GM19240 (cell line): Measurements from ENCODE around the gene UBR3.
"Not testable (repeated sequence)": the region's sequence is repeated elsewhere in the genome, so short reads cannot be mapped to it uniquely, and the experiment has no call there.

Experiments used
- DNase-seq: peaks from one replicate; pipeline ENCODE4 v3.0.0; 2011; ENCODE audit warnings: low spot score; ENCODE audit not compliant: insufficient read length

The UBR3 gene, protein sequence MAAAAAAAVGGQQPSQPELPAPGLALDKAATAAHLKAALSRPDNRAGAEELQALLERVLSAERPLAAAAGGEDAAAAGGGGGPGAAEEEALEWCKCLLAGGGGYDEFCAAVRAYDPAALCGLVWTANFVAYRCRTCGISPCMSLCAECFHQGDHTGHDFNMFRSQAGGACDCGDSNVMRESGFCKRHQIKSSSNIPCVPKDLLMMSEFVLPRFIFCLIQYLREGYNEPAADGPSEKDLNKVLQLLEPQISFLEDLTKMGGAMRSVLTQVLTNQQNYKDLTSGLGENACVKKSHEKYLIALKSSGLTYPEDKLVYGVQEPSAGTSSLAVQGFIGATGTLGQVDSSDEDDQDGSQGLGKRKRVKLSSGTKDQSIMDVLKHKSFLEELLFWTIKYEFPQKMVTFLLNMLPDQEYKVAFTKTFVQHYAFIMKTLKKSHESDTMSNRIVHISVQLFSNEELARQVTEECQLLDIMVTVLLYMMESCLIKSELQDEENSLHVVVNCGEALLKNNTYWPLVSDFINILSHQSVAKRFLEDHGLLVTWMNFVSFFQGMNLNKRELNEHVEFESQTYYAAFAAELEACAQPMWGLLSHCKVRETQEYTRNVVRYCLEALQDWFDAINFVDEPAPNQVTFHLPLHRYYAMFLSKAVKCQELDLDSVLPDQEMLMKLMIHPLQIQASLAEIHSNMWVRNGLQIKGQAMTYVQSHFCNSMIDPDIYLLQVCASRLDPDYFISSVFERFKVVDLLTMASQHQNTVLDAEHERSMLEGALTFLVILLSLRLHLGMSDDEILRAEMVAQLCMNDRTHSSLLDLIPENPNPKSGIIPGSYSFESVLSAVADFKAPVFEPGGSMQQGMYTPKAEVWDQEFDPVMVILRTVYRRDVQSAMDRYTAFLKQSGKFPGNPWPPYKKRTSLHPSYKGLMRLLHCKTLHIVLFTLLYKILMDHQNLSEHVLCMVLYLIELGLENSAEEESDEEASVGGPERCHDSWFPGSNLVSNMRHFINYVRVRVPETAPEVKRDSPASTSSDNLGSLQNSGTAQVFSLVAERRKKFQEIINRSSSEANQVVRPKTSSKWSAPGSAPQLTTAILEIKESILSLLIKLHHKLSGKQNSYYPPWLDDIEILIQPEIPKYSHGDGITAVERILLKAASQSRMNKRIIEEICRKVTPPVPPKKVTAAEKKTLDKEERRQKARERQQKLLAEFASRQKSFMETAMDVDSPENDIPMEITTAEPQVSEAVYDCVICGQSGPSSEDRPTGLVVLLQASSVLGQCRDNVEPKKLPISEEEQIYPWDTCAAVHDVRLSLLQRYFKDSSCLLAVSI (N-terminal part only)

DNA sequence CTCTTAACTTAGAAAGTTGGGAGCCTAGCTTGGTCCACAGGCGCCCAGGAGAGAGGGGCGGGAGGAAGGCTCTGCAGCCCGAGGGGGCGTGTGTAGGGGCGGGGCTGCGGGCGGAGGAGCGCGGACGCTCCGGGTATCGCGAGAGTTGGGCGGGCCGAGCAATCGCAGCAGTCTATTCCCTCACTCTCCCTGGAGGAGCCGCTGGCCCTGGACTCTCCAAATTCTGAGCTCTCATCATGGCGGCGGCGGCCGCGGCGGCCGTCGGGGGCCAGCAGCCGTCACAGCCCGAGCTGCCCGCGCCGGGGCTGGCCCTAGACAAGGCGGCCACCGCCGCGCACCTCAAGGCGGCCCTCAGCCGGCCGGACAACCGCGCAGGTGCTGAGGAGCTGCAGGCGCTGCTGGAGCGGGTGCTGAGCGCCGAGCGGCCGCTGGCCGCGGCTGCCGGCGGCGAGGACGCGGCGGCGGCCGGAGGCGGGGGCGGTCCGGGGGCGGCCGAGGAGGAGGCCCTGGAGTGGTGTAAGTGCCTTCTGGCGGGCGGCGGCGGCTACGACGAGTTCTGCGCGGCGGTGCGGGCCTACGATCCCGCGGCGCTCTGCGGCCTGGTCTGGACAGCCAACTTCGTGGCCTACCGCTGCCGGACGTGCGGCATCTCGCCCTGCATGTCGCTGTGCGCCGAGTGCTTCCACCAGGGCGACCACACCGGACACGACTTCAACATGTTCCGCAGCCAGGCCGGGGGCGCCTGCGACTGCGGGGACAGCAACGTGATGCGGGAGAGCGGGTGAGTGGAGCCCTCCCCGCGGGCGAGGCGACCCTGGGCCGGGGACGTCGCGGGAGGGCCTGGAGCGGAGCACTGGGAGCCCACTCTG is at the start of gene UBR3:
Gene UBR3 (plus strand): TSS at position 183 of the 869 bp plus-strand sequence. CDS start 54 bp downstream, at position 237.
- peak; percentile 94 for DNase-seq

DNA sequence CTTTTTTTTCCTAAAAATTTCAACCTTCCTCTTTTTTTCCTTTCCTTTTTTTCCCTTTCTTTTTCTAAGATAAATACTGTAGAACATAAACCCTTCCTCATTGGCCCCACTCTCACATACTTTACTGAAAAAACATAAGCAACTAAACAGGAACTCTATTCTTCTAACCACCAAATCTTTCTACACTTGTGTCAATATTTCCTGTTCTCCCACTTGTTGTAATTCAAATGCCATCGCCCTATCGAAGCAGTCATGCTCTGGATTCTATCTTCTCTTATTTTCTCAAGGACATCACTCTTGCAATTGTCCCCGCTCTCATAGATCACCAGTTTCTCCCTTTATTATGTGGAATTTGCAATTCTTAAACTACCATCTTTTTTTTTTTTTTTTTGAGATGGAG is 48.8 kb upstream of the UBR3 start:
- DNase-seq, result no peak

DNA sequence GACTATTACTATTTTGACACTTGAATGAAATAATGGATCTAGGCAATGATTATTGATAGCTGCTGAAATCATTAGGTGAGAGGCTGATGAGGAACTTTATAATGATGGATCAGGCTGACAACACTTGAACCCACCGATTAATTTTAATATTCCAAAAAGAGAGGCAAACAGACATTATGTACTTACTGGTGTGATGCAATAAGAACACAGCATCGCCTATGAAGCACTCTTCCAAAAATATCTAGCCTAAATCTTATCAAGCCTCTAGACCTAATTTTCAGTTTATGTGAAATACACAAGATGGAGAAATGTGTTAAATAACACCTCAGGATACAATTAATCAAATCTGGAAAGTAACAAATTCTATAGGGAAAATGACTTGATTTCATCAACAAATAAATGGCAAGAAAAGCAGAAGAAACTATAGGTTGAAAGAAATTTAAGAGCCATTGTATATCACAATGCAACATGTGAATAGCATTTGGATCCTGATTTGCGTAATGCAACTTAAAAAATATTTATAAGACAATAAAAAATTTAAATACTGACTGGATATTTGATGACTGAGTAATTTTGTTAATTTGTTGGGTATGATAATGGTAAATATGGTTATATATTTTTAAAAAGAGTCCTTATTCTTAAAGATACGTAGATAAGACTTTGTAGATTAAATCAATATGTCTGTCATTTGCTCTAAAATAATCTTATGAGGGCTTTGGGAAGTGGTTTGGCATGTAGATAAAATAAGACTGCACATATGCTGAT is 45.8 kb upstream of the UBR3 start:
- DNase-seq, result no peak

DNA sequence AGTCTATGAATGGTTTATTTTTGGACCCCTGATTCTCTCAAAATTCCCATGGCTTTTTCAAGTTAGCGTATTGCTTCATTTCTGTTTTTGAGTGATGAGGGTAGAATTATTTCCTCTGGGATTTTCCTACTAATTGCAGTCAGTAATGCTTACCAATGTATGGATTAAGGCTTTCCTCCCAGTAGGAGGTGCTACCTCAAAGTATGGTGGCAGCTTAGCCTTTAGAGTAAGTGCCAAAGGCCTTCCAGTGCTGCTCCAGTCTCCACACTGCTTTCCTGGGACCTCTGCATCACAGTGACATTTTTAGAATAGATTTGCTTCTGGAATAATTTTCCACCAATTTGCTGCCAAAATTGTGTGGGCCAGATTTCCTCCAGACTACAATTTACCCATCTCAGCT is 44.7 kb upstream of the UBR3 start:
- DNase-seq, result no peak

DNA sequence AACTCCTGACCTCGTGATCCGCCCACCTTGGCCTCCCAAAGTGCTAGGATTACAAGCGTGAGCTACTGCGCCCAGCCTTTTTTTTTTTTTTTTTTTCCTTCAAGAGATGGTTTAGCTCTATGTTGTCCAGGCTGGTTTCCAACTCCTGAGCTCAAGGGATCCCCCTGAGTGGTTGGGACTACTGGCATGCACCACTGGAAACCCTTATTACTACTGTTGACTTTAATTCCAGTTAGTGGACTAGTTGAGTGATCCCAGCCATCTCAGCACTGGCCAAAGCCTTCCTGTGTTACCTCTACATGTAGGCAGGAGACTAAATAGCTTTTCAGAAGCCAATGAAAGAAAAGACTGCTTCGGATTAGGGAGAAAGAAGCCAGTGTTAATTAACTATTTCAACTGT is 36.7 kb upstream of the UBR3 start:
- DNase-seq, result no peak

DNA sequence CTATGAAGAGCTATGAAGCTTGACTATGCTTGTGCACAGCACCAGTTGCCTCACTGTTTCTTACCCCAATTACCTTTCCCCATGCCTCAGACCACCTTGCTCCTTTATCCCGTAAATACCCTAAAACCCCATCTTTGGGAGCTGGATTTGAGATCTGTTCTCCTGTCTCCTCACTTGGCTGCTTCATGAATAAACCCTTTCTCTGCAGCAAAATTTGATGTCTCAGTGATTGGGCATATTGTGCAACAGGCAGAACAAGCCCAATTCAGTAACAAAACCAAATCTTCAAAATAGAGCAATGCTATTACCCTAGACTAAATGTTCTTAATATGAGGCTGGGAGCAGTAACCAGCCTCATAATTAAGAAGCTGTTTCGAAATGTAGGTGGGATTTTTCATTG is 32.1 kb upstream of the UBR3 start:
- no peak for DNase-seq

DNA sequence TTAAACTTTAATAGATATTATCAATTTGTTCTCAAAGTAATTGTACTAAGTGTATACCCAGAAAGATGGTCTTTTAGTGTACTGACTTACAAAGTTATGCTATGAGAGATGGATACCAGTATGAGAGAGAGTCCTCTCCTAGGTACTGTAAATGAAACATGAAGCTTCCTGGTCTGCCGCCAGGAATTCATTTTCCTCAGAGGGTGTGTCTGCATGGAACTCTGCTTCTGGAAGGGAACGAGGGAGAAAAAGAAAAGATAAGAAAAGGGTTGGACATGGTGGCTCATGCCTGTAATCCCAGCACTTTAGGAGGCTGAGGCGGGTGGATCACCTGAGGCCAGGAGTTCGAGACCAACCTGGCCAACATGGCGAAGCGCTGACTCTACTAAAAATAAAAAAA is 30.8 kb upstream of the UBR3 start:
- DNase-seq, result no peak

DNA sequence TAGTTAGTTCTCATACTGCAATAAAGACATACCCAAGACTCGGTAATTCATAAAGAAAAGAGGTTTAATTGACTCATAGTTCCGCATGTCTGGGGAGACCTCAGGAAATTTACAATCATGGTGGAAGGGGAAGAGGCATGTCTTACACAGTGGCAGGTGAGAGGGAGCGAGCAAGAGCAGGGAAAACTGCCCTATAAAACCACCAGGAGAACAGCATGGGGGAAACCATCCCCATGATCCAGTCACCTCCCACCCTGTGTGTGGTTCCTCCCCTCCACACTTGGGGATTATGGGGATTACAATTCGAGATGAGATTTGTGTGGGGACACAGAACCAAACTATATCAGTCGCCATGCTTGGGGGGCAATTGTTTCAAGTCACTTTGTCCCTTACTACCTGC is 29.7 kb upstream of the UBR3 start:
- DNase-seq, result no peak

DNA sequence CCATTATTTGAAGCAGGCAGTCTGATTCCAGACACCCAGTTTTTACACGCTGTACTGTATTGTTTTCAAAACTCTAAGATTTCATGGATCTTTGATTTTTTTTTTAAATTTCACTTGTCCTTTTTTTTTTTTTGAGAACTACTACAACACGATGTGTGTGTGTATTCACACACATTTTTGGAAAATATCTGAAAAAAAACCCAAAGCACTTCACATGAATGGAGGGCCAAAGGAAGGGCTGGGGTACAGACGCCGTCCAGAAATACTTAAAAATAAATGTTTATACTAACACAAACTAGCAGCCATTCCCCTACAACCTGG is 28.9 kb upstream of the UBR3 start:
- no peak for DNase-seq

DNA sequence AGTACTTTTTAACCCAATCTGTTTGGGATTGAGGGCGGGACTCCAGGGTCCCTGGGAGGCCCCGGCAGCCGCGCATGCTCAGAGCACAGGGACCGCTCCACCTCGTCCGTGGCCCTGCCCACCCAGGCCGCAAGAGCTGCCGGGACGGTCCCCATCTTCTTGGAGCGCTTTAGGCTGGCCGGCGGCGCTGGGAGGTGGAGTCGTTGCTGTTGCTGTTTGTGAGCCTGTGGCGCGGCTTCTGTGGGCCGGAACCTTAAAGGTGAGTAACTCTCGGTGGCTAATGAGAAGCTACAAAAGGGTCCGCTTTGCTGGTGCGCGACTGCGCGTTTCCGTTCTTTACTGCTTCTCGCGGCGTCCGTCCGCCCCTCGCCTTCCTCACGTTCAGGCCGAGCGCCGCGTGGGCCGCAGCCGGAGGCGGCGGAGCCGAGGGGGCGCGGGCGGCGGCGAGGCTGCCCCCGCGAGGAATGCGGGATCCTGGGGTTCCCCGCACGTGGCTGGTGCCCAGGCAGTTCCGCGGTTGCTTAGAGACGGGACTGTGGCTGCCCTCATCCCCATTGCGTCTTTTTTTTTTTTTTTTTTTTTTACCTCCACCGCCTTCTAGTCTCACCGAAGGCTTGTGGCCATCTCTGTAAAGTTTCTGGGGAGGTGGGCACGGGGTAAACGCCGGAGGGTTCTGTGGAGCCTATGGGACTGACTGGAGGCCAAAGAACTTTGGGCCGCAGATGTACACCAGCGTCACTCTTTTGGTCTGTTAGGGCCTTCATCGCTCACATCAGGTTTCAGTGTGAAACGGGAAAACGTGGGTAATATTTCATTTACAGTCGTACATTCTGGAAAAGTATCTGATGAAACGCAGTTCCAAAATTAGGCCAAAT is 28.3 kb upstream of the UBR3 start, which contains the start of gene SSB:
Gene SSB (plus strand): TSS at position 154 of the 875 bp plus-strand sequence. CDS start 2,090 bp downstream, outside the sequence.
- DNase-seq, result peak; percentile 88

DNA sequence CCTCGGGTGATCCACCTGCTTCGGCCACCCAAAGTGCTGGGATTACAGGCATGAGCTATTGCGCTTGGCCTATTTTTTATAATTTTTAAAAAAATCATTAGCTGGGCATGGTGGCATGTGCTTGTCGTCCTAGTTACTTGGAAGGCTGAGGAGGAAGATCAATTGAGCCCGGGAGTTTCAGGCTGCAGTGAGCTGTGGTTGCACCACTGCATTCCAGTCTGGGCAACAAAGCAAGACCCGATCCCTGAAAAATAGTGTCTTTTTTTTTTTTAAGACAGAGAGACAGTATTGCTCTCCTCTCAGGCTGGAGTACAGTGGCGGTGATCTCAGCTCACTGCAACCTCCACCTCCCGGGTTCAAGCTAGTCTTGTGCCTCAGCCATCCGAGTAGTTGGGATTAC is 23.8 kb upstream of the UBR3 start:
- no peak for DNase-seq

DNA sequence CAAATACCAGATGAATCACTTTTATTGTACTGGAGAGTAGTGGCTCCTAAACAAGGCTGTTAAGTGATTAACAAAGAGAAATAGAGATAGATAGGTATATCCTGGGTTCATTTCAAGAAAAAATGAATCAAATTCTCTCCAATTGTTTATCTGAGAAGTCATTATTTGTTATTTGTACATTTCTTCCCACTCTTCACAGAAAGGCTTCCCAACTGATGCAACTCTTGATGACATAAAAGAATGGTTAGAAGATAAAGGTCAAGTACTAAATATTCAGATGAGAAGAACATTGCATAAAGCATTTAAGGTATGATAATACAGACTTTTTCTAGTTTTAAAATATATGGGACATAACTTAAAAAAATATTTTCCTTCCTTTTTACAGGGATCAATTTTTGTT is 20.7 kb upstream of the UBR3 start:
- no peak for DNase-seq

DNA sequence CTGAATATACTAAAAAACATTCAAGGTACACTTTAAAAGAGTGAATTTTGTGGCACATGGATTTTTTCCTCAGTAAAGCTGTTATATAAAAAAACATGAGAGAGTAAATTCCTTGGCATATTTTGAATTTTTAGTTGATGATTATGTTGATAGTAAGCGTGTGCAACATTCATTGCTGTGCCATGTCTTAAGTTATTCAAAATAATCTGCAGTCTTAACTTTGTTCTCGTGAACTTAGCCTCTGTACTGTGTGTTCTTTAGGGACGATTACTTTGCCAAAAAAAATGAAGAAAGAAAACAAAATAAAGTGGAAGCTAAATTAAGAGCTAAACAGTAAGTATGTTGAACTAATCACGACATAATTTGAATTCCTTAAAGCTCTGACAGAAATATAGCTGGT is 19.0 kb upstream of the UBR3 start:
- DNase-seq, result no peak

DNA sequence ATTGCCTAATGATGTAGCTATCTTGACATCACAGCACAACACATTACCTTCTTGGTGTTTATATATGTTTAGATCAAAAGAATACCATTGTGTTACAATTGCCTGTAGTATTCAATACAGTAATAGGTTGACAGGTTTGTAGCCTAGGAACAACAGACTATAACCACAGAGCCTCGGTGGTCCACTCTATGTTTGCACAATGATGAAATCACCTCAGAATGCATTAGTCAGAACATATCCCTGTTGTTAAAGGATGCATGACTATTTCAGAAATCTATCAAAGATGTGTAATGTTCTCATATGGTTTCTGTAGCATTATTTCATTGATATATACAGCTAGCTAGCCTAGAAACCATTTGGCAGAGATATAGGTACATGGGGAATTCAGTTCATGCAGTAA is 11.4 kb upstream of the UBR3 start:
- DNase-seq, result no peak

DNA sequence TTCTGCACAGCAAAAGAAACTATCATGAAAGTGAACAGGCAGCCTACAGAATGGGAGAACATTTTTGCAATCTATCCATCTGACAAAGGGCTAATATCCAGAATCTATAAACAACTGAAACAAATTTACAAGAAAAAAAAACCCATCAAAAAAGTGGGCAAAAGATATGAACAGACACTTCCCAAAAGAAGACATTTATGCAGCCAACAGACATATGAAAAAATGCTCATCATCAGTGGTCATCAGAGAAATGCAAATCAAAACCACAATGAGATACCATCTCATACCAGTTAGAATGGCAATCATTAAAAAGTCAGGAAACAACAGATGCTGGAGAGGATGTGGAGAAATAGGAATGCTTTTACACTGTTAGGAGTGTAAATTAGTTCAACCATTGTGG is 10.3 kb upstream of the UBR3 start:
- DNase-seq, result not testable (repeated sequence)

DNA sequence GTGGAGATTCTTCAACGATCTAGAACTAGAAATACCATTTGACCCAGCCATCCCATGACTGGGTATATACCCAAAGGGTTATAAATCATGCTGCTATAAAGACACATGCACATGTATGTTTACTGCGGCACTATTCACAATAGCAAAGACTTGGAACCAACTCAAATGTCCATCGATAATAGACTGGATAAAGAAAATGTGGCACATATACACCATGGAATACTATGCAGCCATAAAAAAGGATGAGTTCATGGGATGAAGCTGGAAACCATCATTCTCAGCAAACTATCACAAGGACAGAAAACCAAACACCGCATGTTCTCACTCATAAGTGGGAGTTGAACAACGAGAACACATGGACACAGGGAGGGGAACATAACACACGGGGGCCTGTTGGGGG is 9.9 kb upstream of the UBR3 start:
- DNase-seq, result not testable (repeated sequence)

DNA sequence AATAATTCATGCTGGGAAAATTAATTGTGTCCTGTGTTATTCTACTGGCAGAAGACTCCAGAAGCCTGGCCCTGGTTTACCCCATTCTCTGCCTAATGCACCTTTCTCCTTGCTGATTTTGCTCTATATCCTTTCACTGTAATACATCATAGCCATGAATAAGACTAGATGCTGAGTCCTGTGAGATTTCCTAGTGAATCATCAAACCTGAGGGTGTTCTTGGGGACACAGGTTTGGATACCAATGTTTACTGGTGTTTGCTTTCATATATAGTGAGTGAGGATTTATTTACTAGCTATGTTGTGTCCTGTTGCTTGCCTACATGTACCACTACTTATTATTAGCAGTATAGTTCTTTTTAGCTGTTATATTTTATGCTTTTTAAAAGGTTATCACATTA is 9.0 kb upstream of the UBR3 start:
- no peak for DNase-seq

DNA sequence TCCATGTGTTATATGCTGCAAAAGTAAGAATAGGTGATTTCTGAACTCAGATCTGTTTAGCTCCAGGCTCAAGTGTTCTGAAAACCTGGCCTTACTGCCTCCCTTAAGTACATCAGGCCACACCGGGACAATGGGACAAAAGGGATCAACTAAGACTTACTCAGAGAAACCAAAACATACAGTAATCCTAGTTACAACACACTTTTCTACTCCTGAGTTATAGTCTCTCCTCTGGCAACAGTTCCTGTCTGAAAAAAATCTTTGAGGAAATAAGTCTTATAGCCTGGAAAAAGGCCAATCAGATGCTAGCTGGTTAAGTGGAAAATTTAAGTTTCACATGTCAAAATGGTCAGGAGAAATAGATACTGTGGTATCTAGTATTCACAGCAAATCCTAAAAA is 8.1 kb upstream of the UBR3 start:
- no peak for DNase-seq

DNA sequence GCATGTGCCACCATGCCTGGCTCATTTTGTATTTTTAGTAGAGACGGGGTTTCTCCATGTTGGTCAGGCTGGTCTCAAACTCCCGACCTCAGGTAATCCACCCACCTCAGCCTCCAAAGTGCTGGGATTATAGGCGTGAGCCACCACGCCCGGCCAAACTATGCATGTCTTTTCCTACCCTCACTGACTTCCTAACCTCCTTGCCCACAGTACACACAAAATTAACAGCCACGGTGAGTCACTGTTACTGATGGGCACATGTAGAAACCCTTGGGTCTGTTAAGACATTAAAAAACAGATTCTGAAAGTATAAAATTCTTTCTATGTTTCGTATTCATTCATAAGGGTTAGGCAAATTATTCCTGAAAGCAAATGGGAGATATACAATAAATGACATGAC is 7.2 kb upstream of the UBR3 start:
- not testable (repeated sequence) for DNase-seq
